GM19438 (cell line): ENCODE measurements around the gene ESM1.
"Not testable (repeated sequence)": the region's sequence is repeated elsewhere in the genome, so short reads cannot be mapped to it uniquely, and the experiment has no call there.

Experiments
- ATAC-seq: cut with Tn5 transposase; IDR thresholded peaks from one replicate; pipeline ENCODE4 v1.9.1; 2021; ENCODE audit warnings: low read depth; ENCODE audit not compliant: unreplicated experiment

The ESM1 gene, protein sequence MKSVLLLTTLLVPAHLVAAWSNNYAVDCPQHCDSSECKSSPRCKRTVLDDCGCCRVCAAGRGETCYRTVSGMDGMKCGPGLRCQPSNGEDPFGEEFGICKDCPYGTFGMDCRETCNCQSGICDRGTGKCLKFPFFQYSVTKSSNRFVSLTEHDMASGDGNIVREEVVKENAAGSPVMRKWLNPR

DNA sequence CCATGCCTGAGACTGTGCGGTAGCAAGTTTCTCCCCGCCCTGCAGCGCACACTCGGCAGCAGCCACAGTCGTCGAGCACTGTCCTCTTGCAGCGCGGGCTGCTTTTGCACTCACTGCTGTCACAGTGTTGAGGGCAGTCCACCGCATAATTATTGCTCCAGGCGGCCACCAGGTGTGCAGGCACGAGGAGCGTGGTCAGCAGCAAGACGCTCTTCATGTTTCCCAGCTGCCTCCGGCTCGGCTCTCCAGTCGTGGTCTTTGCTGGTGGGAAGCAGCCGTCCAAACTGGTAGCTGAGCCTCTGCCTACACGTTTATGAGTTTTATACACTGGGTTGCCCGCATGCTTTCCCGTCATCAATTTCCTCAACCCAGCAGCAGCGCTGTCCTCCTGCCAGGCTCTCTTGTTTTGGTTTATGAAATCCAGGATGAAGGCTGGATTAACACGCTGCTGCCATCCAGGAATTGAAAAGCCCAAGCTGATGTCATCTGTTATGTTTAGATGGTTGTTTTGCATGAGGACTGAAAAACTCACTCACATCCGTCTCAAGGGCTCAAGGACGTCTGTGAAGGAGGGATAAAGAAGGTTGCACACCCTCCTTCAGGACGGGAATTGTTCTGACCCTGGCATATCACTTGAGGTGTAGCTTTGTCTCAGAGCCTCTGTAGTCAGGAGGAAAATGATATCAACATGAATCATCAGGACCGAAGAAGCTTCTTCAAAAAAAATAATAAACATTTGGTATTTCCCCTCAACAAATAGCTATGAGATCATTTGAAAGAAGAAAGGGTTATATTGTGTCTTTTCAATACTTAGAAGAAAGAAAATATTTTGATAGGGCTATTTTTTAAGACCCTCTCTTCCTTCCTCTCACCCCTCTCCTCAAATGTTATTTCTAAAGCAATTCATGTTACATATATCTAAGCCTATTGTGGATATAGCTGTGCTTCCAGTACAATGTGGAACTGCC lies at the start of gene ESM1:
Gene ESM1, minus strand, starts transcription at position 293 of the 968 bp plus-strand sequence. Its CDS starts 76 bp downstream, at position 217.
- ATAC-seq, result no peak

GRCh38 chr5:55033568-55033967 lies 48.2 kb upstream of the ESM1 start:
- no peak for ATAC-seq

DNA sequence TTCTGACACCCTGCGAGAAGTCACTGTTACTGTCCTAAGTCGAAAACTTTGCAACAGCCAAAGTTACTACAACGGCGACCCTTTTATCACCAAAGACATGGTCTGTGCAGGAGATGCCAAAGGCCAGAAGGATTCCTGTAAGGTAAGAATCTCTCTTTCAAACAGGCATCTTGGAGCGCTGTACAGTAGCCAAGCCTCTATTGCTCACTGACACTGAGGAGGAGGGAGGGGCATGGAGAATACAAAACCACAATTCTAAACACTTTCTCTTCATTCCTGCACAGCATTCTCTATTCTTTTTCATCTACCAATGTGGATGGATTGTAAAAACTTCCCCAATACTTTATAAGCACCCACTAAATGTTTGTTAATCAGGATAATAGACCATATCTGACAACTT lies 46.1 kb upstream of the ESM1 start:
- no peak for ATAC-seq

DNA sequence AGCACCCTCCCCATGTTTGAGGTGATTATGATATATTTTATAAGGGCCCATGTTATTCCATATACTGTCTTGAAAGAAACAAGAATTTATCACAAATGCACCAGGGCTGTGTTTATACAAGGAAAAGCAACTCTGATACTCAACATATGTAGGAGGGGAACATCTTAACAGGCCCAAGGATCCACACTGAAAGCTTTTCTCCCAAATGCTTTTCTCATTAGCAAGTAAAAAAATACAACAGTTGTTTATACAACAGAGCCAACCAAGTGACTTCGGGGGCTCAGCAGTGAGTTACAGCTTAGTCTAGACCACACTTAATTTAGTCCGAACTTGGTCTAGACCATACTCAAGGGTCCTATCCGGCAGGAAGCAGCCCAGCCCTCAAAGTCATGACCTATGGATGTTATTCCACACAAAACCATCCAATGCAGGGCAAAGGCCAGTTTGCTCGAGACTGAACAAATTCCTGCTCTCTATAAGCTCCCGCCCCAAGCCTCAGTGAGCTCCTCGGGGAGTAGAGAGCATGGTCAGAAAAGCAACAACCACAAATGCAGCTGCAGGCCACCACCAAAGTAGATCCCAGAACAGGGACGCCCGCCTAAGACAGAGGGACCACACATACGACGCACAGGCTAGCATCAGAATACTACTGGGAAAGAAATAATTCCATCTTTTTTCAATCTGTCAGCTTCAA lies 45.4 kb upstream of the ESM1 start:
- ATAC-seq, result no peak

- ATAC-seq, result no peak
Measured at GRCh38 chr5:55030220-55030619, 44.8 kb upstream of the ESM1 start.

DNA sequence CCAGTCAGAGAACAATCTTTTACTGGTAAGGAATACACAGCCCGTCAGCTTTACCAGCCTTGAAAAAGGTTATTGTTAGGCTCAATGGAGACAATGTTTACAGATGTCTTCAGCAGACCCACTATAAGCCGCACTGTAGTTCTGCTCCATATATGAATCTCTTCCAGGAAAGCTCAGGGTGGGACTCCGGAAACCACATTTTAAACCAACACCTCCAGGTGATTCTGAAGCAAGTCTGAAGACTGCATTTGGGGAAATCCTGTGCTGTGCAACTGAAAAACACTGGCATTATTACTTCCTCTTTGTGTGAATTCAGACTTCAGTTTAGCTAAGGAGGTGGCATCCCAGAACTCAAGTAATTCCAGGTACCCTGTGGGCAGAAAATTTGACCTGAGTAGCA lies 42.2 kb upstream of the ESM1 start:
- ATAC-seq, result no peak

- ATAC-seq, result no peak
Measured at GRCh38 chr5:55022450-55022849, 37.1 kb upstream of the ESM1 start.

GRCh38 chr5:55021821-55022220 lies 36.4 kb upstream of the ESM1 start:
- no peak for ATAC-seq

DNA sequence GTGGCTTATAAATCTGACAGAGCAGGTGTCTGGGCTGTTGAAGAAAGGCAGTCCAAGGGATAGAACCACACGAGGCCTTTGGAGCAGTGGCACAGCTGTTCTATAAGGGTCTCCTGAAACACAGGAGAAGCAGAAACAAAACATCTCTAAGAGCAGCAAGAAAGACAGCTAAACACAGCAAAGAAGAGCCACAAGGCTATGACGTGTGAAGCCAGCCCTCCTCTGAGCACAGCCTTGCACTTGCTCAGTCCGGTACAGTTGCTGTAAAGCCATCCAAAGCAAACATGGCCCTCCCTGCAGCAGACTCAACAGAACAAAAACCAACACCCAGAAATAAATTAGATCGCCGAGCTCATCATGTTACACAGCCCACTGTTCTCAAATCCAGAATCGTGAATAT lies 36.0 kb upstream of the ESM1 start:
- ATAC-seq, result no peak

DNA sequence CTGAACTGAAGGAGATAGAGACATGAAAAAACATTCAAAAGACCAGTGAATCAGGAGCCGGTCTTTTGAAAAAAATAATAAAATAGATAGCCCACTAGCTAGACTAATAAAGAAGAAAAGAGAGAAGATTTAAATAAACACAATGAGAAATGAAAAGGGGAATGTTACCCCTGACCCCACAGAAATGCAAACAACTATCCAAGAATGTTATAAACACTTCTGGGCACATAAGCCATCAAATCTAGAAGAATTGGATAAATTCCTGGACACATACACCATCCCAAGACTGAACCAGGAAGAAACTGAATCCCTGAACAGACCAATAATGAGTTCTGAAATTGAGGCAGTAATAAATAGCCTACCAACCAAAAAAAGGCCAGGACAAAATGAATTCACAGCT lies 24.8 kb upstream of the ESM1 start:
- not testable (repeated sequence) for ATAC-seq

- ATAC-seq, result no peak
Measured at GRCh38 chr5:55004729-55005128, 19.3 kb upstream of the ESM1 start.

DNA sequence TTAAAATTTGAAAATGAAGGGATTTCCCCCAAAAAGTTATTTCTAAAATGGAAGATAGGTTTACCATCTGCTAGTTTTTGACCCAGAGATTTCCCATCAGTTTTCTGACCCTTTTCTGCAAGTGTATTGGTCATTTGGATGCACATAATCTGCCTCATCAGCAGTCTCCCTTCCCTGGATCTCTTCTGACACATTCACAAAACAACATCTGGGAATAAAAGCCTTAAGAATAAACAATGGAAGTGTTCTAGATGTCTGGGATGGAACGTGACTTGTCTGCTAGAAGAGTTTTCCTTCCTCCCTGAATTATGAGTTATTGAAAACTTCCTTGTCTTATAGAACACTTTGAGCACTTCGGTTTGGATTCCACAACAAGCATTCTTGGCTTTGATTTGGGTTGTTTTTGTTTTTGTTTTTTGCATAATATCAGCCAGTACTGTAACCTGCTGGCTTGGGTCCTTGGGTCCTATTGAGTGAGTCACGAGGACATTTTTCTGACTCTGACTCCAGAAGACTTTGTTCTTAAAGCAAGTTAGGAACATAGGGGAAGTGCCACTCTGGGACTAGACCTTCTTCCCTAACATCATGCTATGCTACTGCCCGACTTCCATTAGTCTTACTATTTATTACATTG lies 18.2 kb upstream of the ESM1 start:
- ATAC-seq, result no peak

DNA sequence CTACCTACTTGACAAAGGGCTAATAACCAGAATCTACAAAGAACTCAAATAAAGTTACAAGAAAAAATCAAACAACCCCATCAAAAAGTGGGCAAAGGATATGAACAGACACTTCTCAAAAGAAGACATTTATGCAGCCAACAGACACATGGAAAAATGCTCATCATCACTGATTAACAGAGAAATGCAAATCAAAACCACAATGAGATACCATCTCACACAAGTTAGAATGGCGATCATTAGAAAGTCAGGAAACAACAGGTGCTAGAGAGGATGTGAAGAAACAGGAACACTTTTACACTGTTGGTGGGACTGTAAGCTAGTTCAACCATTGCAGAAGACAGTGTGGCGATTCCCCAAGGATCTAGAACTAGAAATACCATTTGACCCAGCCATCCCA lies 16.8 kb upstream of the ESM1 start:
- ATAC-seq, result not testable (repeated sequence)

GRCh38 chr5:54997081-54997480 lies 11.7 kb upstream of the ESM1 start:
- no peak for ATAC-seq

DNA sequence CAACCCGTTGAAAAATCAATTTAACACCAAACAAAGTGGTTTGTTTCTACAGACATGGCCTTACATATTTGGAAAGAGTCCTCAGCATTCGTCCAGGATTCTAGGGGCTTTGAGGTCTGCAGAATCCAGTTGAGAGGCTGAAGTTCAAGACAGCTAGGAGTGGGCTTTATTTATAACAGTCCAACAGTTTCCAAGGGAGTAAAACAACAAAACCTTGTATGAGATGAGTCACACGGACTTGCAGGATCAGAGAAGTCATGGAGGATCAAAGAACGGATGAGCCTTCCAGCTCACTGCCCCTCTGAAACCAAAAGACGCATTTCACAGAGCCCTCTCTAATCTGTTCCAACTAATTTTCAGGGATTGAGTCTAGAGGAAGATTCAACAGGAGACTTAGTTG lies 11.1 kb upstream of the ESM1 start:
- ATAC-seq, result no peak

DNA sequence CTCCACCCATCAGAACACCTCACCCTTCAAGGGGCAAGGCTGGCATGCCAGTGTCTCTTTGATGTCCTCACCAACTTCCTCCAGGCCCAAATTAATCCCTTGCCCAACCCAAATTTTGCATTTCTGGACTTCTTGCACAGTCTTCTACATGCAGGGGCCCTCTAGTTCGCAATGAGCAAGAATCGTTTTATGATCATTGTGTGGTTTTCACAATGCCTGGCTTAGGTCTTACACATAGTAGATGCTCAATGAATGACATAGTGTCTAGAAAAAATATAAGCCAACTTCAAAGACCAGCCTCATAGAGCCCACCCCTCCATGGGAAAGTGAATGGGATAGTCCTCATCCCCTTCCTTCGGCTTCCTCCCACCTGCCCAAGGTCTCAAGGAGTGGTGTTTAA lies 9.8 kb upstream of the ESM1 start:
- ATAC-seq, result no peak

- ATAC-seq, result no peak
Measured at GRCh38 chr5:54994628-54995027, 9.2 kb upstream of the ESM1 start.

DNA sequence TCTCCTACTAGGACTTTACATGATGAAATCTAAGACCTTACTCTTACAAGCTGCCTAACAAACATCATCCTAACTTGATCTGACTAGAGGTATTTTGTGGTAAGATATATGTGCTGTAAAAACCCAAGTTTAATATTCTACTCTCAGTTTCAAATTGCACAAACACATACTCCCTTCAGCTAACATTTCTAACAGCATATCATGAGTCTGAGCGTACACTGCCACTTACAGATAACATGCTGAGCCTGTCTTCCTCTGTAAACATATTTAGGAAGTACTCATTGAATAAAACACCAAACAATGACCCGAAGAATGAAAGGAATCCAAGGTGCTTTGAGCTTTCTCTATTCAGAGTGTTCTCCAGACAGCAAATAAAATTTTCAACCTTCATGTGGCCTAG lies 7.9 kb upstream of the ESM1 start:
- no peak for ATAC-seq

DNA sequence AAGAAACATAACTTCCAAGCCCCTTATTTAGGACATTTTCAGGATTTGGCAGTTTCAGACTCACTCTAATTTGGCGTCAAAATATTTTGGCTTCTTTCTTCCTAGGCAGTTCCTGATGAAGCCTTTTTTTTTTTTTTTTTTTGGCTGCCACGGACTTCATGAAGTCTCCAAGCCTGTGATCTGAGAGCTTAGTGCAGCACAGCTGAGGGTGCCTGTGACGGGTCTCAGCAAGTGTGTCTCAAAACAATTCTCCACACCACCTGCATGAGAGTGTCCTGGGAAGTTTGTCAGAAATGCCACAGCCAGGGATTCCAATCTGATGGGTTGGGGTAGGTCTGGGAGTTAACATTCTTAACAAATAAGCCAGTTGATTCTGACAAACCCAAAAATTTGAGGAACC lies 6.0 kb upstream of the ESM1 start:
- no peak for ATAC-seq

GRCh38 chr5:54990841-54991258 lies 5.5 kb upstream of the ESM1 start:
- ATAC-seq, result no peak

DNA sequence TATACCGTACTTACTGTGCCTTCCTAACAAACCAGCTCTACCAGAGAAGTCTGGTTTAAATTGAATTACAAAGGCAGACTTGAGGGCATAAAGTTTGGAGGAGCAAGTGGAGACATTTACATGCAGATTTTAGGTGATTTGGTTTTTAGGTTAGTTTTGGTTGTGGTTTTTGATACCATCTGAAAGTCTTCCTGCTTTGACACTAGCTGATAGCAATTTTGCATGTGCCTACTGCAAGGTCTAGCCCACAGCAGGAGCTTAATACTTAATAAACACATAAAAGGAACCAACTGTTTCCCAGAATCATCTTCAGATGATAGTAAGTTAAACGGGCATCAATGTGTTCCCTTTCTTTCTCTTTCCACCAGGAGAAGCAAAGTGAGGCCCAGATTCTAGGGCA lies 3.4 kb upstream of the ESM1 start:
- ATAC-seq, result no peak
